Activated CD4-positive, alpha-beta T cell treated with anti-CD3 and anti-CD28 coated beads for 24 hours (primary cell): Measurements from ENCODE around the gene SGPP1.
"Not testable (repeated sequence)": the region's sequence is repeated elsewhere in the genome, so short reads cannot be mapped to it uniquely, and the experiment has no call there.

Experiments
- DNase-seq, 2 donors: peaks; one replicate each; pipeline ENCODE4 v3.0.0-alpha.2; 2020; ENCODE audit warnings: low read depth in 2 of 2

Gene SGPP1

GRCh38 chr14:63638493-63638892 is 89.4 kb downstream of the SGPP1 start:
- no peak for DNase-seq

DNA sequence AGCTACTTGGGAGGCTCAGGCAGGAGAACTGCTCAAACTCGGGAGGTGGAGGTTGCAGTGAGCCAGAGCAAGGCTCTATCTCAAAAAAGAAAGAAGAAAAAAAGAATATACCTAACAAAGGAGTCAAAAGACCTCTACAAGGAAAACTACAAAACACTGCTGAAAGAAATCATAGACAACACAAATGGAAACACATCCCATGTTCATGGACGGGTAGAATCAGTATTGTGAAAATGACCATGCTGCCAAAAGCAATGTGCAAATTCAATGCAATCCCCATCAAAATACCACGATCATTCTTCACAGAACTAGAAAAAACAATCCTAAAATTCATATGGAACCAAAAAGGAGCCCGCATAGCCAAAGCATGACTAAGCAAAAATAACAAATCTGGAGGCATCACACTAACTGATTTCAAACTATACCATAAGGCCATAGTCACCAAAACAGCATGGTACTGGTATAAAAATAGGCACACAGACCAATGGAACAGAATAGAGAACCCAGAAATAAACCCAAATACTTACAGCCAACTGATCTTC is 91.7 kb downstream of the SGPP1 start:
- not testable (repeated sequence) for DNase-seq
